ENCODE data around the gene VAPB. TPM values are rescaled to one million over a fixed set of nuclear protein-coding genes. Genes with fewer than 3 reads are reported as not detected.

Gene VAPB
- total and polyA plus RNA-seq, 2 of the 4 experiments (the other 2 are of a cell fraction): 9.1 to 26.0 TPM

GRCh38 chr20:58433029-58433647 is 44.1 kb downstream of the VAPB start:
- H3K9me1 ChIP-seq (ENCODE audit: insufficient read depth, low read length): peaks cover 39% of the 10 kb centered on the region
- ChIA-PET POLR2A (ENCODE audit: unreplicated experiment) (no interaction called here), CTCF (no interaction called here)
- peak overlapping the region; percentile 42; the same call in 1 of the 2 replicates for H3K14ac ChIP-seq (replicated peaks; ENCODE audit: low read depth, low read length)
- intact Hi-C loops (cut with micrococcal nuclease) (loop anchor here (5.0 kb wide), 1 partner anchor 196 kb away; no protein-coding TSS in a partner anchor), dilution Hi-C loops (cut with HindIII; ENCODE audit: low sequenced_read_pairs, unreplicated experiment) (no loop called here), in situ Hi-C loops (cut with MboI; ENCODE audit: low sequenced_read_pairs) (loop anchor here (10.0 kb wide), 1 partner anchor 198 kb away; no protein-coding TSS in a partner anchor)
- BruUV-seq (replicated peaks): no TSS peak
- peaks cover 21% of the 10 kb centered on the region for H3K4me1 ChIP-seq (ENCODE audit: control insufficient read depth, insufficient read depth, low read length)
- H4K5ac ChIP-seq (ENCODE audit: low read depth, low read length): no peak overlapping the region; the same call in 1 of the 2 replicates
- H2BK15ac ChIP-seq (ENCODE audit: low read depth, low read length): no peak overlapping the region
- H4K20me1 ChIP-seq (ENCODE audit: insufficient read depth, low read length): peaks cover 66% of the 10 kb centered on the region
- no peak overlapping the region for H4K91ac ChIP-seq (ENCODE audit: insufficient read depth, low read depth, low read length)
- peaks cover 58 to 89% of the 10 kb centered on the region in 2 experiments for H3K79me1 ChIP-seq (ENCODE audit: low read depth in 1 of 2, low read length in 2 of 2)
- DNase-seq: no peak
- no peak overlapping the region for H2AK9ac ChIP-seq (replicated peaks; ENCODE audit: low read depth, low read length, poor library complexity)
- H3K27me3 ChIP-seq (ENCODE audit: control insufficient read depth, insufficient read depth, low read length): no peaks in the 10 kb centered on the region
- H3K18ac ChIP-seq (ENCODE audit: low read depth, low read length): peak overlapping the region; percentile 24; the same call in 1 of the 2 replicates
- H3K9me3 ChIP-seq (ENCODE audit: control insufficient read depth, insufficient read depth, low read length): no peaks in the 10 kb centered on the region
- H3K36me3 ChIP-seq (ENCODE audit: control insufficient read depth, insufficient read depth, low read length): peaks cover 9% of the 10 kb centered on the region; the same call in 1 of the 2 replicates
- H2AK5ac ChIP-seq (ENCODE audit: low read depth, low read length): no peak overlapping the region; the same call in 1 of the 2 replicates
- H4K8ac ChIP-seq (ENCODE audit: low read depth in 2 of 2, low read length in 2 of 2): no peak overlapping the region
- no peak for ATAC-seq (ENCODE audit: low read depth)
- no CpG with 5 or more reads among the region's 2 CpGs for WGBS, 2 experiments (ENCODE audit: extremely low coverage in 2 of 2, insufficient read length in 1 of 2)
- H3K4me2 ChIP-seq (ENCODE audit: low read depth, low read length): no peak overlapping the region
- peak overlapping the region; percentile 6 for H2BK5ac ChIP-seq (ENCODE audit: low read depth, low read length, poor library complexity, severe bottlenecking)
- H3K56ac ChIP-seq (ENCODE audit: extremely low read depth, insufficient read depth, low read length): no peak overlapping the region
- H3K27ac ChIP-seq (ENCODE audit: insufficient read depth, low read length): peak overlapping the region; percentile 69; the same call in 1 of the 2 replicates
- no peak overlapping the region for H2BK120ac ChIP-seq (ENCODE audit: low read depth, low read length)
- H2BK20ac ChIP-seq (ENCODE audit: low read depth, low read length): no peak overlapping the region
- no peak overlapping the region for H2AFZ ChIP-seq (replicated peaks; ENCODE audit: low read length, poor library complexity)
- H3K4ac ChIP-seq (ENCODE audit: low read depth, low read length): no peak overlapping the region
- no peak overlapping the region for H3K4me3 ChIP-seq (ENCODE audit: insufficient read depth, low read depth, low read length)
- peak overlapping the region; percentile 54; the same call in 1 of the 2 replicates for H3K23ac ChIP-seq (ENCODE audit: low read depth, low read length)
- no peak overlapping the region for H3K9ac ChIP-seq (ENCODE audit: low read depth, low read length)
- TF ChIP-seq CHD1 (IDR thresholded peaks at IDR 0.05; ENCODE audit: low read depth, low read length) (no peak), POLR2A (IDR thresholded peaks at IDR 0.05; ENCODE audit: low read depth, low read length) (no peak), CEBPB (IDR thresholded peaks at IDR 0.05; ENCODE audit: low read depth, low read length) (no peak), FOS (IDR thresholded peaks at IDR 0.05; ENCODE audit: low read depth, low read length) (no peak), RCOR1 (IDR thresholded peaks at IDR 0.05; ENCODE audit: insufficient replicate concordance, low read length) (no peak), SMC3 (IDR thresholded peaks at IDR 0.05; ENCODE audit: low read depth, low read length) (no peak), CTCF (conservative IDR thresholded peaks at IDR 0.05; ENCODE audit: low read depth, low read length) (no peak)

All from IMR-90 (cell line).